ENCODE measurements around the gene ATXN7L2. TPM values are rescaled to one million over a fixed set of nuclear protein-coding genes. Genes with fewer than 3 reads are reported as not detected.

ATXN7L2 gene
- 2.7 and 5.9 TPM in 2 replicates for total RNA-seq

DNA sequence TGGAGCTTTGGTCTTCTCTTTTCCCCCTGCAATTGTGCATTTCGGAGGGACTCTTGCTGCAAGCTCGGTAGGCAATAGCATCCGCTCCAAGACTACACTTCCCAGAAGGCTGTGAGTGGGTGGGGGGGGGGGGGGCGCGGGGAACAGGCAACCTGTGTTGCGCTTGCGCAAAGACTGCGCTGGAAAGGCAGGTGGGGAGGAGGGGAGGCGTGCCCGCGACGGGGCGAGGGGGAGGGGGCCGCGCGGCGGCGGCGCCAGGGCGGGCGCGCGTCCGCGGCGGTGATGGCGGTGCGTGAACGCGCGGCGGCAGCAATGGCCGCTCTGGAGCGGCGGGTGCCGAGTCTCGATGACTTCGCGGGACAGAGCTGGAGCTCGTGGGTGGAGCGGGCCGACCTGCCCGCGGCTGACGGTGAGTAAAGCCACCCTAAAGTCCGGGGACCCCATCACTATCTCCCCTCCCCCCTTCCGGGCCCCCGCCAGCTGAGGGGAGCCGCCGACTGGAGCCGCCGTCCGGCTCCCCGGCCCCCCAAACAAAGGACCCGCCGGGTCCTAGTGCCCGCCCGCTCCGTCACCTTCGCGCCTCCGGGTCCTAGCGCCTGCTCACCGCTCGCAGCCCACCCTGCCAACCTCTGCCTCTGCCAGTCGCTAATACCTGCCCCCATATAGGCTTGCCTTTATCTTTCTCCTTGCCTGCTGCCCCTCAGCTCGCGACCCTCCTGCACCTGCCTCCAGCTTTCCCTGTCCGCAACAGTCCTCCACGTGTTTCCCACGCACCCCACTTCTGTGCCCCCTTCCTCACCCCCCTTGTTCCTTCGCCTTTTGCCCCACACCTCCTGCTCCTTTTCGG is at the start of gene ATXN7L2:
ATXN7L2 (plus strand) TSS at position 234 of the 847 bp plus-strand sequence; CDS start at position 283, 49 bp downstream.

DNA sequence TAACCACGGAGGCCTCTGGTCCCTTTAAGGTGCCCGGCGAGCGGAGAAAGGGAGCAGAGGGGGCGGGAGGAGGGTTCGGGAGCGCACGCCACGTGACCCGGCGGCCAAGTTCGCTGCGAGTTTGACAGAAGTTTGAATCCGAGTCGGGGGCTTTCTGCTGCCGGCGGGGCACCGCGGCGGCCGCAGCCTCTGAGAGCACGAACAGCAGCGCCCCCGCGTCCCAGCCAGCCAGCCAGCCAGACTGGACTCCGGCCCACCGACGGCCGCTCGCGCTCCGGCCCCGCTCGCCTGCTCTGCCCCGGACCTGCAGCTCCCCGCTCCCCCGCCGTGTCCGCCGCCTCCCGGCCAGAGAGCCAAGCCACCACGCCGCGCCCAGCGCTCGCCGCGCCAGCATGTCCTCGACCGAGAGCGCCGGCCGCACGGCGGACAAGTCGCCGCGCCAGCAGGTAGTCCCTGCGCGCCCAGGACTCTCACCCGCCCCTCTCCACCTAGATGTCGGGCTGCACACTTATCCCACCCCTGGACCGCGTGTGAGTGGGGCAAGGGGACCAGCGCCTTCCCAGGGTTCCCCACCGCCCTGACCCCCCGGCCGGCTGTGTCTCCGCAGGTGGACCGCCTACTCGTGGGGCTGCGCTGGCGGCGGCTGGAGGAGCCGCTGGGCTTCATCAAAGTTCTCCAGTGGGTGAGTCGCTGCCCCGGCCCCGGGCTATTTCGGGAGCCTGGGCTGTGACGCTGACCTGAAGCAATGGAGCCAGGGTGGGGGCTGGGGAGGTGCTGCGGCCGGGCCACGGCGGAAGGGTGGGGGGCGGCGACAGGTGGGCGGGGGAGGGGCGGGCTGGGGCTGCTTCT is 17.0 kb upstream of the ATXN7L2 start, which contains the start of gene SYPL2:
SYPL2 (plus strand) TSS at position 95 of the 849 bp plus-strand sequence; CDS start at position 393, 298 bp downstream.

DNA sequence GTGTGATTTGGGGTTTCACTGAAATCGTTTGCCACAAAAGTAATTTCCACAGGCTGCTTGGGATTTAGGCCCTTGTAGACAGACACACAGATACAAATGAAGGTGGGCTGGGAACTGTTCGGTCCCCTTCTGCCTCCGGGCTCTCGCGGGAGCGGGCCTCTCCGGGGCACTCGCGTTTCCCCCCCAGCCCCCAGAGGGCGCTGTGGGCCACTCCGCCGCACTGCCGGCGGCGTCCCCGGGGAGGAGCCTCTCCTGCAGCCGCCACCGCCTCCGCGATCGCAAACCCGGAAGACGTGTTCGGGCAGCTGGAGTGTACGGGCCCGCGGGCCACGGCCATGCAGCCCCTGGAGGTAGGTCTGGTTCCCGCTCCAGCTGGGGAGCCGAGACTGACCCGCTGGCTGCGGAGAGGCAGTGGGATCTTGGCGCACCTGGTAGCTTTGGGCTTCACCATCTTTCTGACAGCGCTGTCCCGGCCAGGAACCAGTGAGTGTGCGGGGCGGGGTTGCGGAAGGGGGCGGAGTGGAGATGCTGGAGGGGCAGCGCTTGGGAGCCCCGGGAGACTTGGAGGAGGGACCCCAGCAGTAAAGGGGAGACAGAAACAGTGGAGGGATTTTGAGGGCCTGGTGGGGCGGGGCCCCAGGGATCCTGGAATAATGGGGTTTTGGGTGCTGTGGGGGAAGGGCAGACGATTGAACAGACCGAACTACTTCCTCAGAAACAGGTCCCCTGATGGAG is 10.3 kb downstream of the ATXN7L2 start, which contains the start of gene CYB561D1:
CYB561D1 (plus strand) TSS at position 290 of the 735 bp plus-strand sequence; CDS start at position 336, 46 bp downstream.

GRCh38 chr1:109509176-109510134 is 25.8 kb downstream of the ATXN7L2 start, which contains the start of gene AMIGO1:
TSS of gene AMIGO1 (minus strand) at chr1:109509727. CDS start at chr1:109508912, 815 bp downstream.

DNA sequence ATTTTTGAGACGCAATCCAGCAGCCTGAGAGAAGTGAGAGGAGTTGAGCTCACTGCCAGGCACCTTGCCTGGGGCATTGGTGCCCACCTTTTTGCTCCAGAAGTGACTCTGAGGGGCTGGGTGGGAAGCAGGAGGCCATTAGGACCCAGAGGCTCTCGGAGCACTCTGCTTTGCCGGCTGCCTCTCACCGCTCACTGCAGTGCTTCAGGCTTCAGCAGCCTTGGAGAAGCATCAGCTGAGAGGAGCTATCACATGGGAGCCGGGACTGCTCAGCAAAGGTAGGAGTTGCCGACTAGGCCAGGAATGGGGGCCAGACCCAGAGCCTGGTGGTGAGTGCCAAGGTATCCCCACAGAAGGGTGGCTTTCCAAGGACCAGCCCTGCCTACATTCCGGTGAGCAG is 56.0 kb downstream of the ATXN7L2 start, which contains the start of gene GPR61:
GPR61 (plus strand) TSS at position 197 of the 400 bp plus-strand sequence. CDS start 3,151 bp downstream, outside the sequence.

Other genes with a start within 250 kb of the ATXN7L2 start
- gene CELSR2, start 234.4 kb upstream of the ATXN7L2 start, total RNA-seq, result under 0.01 TPM in 2 replicates
- gene PSRC1, start 200.8 kb upstream of the ATXN7L2 start, total RNA-seq, result 13.6 and 20.9 TPM in 2 replicates
- gene MYBPHL, start 176.9 kb upstream of the ATXN7L2 start, total RNA-seq, result not detected in 2 replicates
- gene SORT1, start 86.0 kb upstream of the ATXN7L2 start, total RNA-seq, result 1.1 and 1.2 TPM in 2 replicates
- 54.5 and 64.3 TPM in 2 replicates for gene PSMA5, start 57.5 kb upstream of the ATXN7L2 start, total RNA-seq
- gene SYPL2, start 17.4 kb upstream of the ATXN7L2 start, total RNA-seq, result 2.0 and 5.5 TPM in 2 replicates
- 4.5 and 4.8 TPM in 2 replicates for gene CYB561D1, start 10.2 kb downstream of the ATXN7L2 start, total RNA-seq
- gene AMIGO1, start 25.8 kb downstream of the ATXN7L2 start, total RNA-seq, result 0.39 and 0.73 TPM in 2 replicates
- gene GPR61, start 56.0 kb downstream of the ATXN7L2 start, total RNA-seq, result under 0.01 and 0.39 TPM in 2 replicates
- gene GNAI3, start 64.7 kb downstream of the ATXN7L2 start, total RNA-seq, result 14.0 and 16.6 TPM in 2 replicates
- gene GNAT2, start 135.7 kb downstream of the ATXN7L2 start, total RNA-seq, result not detected in 2 replicates
- 59.5 and 63.7 TPM in 2 replicates for gene AMPD2, start 135.9 kb downstream of the ATXN7L2 start, total RNA-seq
- gene GSTM4, start 172.2 kb downstream of the ATXN7L2 start, total RNA-seq, result 5.9 and 10.2 TPM in 2 replicates
- 10.2 and 18.0 TPM in 2 replicates for gene GSTM2, start 184.2 kb downstream of the ATXN7L2 start, total RNA-seq
- gene GSTM1, start 203.9 kb downstream of the ATXN7L2 start, total RNA-seq, result 13.7 and 16.2 TPM in 2 replicates
- gene GSTM5, start 228.3 kb downstream of the ATXN7L2 start, total RNA-seq, result 2.0 and 4.4 TPM in 2 replicates

Data from subcutaneous preadipocyte (primary cell).